ENCODE results near the gene PLK5. TPM values are rescaled to one million over a fixed set of nuclear protein-coding genes. Genes with fewer than 3 reads are reported as not detected.
"Not testable (repeated sequence)": the region's sequence is repeated elsewhere in the genome, so short reads cannot be mapped to it uniquely, and the experiment has no call there.

The PLK5 gene
- total RNA-seq, 1 donor: not detected

DNA sequence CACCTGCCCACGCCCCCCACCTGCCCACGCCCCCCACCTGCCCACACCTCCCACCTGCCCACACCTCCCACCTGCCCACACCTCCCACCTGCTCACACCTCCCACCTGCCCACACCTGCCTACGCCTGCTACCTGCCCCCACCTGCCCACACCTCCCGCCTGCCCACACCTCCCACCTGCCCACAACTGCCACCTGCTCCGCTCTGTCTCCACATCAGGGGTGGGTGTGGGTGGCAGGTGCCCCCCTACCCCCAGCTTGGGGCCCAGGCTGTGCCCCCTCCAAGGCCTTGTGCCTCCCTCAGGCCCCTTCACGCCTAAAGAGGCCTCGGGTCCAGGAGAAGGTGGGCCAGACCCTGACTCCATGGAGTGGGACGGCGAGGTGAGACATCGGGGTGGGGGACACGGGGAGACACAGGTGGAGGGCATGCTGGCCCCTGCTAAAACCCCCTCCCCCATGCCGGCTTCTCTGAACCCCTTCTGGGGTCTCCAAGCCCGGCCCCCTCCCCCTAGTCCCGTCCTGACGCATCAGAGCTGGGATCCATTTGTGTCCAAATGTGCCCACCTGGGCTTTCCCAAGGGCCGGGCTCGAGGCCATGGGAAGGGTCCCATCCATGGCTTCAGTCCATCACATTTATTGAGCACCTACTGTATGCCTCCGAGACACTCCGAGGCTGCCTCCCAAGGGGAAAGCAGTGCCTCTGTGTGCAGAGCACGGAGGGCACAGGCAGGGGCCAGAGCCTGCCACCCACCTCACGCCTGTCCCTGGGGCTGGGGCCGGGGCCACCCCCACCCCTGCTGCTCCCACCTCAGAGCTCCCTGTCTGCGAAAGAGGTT, 4.9 kb downstream of the PLK5 start:
- H3K4me3 ChIP-seq (ENCODE audit: low read depth, low read length): no peak overlapping the region
- DNase-seq (ENCODE audit: low read depth): no peak

DNA sequence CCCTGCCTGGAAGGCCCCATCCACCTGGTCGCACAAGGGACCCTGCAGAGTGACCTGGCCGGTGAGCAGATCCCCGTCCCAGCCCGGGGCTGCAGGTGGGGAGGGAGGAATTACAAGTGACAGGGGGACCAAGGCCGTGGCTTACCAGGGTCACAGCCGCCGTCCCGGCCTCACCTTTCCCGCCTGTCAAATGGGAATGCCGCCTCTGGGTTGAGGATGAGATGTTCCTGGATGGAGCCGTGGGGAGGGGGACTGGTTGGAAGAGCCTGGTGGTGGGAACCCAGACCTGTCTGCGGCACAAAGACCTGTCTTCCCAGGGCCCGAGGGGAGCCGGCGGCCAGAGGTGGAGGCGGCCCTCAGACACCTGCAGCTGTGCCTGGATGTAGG, 5.5 kb downstream of the PLK5 start:
- TF ChIP-seq, protein P1, sequence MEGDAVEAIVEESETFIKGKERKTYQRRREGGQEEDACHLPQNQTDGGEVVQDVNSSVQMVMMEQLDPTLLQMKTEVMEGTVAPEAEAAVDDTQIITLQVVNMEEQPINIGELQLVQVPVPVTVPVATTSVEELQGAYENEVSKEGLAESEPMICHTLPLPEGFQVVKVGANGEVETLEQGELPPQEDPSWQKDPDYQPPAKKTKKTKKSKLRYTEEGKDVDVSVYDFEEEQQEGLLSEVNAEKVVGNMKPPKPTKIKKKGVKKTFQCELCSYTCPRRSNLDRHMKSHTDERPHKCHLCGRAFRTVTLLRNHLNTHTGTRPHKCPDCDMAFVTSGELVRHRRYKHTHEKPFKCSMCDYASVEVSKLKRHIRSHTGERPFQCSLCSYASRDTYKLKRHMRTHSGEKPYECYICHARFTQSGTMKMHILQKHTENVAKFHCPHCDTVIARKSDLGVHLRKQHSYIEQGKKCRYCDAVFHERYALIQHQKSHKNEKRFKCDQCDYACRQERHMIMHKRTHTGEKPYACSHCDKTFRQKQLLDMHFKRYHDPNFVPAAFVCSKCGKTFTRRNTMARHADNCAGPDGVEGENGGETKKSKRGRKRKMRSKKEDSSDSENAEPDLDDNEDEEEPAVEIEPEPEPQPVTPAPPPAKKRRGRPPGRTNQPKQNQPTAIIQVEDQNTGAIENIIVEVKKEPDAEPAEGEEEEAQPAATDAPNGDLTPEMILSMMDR (IDR thresholded peaks at IDR 0.05; ENCODE audit: insufficient read depth, low read length): no peak
- DNase-seq (ENCODE audit: low read depth): no peak
- H3K4me3 ChIP-seq (ENCODE audit: low read depth, low read length): no peak overlapping the region

More for the DNA sequence above, 4.9 kb downstream of the PLK5 start:
- TF ChIP-seq, protein P1 (IDR thresholded peaks at IDR 0.05; ENCODE audit: insufficient read depth, low read length): no peak

DNA sequence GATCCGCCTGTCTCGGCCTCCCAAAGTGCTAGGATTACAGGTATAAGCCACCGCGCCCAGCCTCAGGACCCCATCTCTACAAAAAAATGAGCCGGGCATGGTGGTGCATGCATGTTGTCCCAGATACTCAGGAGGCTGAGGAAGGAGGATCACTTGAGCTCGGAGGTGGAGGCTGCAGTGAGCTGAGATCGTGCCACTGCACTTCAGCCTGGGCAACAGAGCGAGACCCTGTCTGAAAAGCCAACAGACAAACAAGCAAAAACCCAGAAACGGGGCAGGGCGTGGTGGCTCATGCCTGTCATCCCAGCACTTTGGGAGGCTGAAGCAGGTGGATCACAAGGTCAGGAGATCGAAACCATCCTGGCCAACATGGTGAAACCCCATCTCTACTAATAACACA, 7.0 kb downstream of the PLK5 start:
- H3K4me3 ChIP-seq (ENCODE audit: low read depth, low read length); DNase-seq (ENCODE audit: low read depth): not testable (repeated sequence)

DNA sequence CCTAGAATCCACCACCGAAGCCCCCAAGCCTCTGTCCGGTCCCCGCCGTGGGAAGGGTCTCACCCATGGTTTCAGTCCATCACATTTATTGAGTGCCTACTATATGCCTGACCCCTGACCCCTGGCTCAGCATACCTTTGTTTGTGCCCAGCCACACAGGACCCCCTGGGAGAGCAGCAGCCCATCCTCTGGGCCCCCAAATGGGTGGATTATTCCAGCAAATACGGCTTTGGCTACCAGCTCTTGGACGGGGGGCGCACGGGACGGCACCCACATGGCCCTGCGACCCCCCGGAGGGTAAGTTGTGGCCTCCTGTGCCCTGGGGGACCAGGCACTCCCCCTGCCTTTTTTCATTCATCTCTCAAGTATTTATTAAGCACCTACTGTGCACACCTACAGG, 7.7 kb downstream of the PLK5 start:
- DNase-seq (ENCODE audit: low read depth): no peak
- TF ChIP-seq, protein P1 (IDR thresholded peaks at IDR 0.05; ENCODE audit: insufficient read depth, low read length): no peak
- H3K4me3 ChIP-seq (ENCODE audit: low read depth, low read length): no peak overlapping the region

DNA sequence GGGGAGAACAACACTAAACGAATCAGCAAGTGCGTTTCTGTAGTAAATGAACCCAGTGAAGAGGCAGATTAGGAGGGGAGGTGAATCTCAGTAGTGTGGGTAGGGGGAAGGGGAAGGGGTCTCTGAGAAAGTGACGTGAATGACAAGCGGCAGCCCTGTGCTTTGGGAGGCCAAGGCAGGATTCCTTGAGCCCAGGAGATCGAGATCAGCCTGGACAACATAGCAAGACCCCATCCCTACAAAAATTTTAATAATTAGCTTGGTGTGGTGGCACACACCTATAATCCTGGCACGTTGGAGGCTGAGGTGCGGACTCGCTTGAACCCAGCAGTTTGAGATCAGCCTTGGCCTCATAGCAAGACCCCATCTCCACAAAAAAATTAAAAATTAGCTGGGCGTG, 8.1 kb downstream of the PLK5 start:
- TF ChIP-seq, protein P1 (IDR thresholded peaks at IDR 0.05; ENCODE audit: insufficient read depth, low read length): no peak
- no peak overlapping the region for H3K4me3 ChIP-seq (ENCODE audit: low read depth, low read length)
- no peak for DNase-seq (ENCODE audit: low read depth)

DNA sequence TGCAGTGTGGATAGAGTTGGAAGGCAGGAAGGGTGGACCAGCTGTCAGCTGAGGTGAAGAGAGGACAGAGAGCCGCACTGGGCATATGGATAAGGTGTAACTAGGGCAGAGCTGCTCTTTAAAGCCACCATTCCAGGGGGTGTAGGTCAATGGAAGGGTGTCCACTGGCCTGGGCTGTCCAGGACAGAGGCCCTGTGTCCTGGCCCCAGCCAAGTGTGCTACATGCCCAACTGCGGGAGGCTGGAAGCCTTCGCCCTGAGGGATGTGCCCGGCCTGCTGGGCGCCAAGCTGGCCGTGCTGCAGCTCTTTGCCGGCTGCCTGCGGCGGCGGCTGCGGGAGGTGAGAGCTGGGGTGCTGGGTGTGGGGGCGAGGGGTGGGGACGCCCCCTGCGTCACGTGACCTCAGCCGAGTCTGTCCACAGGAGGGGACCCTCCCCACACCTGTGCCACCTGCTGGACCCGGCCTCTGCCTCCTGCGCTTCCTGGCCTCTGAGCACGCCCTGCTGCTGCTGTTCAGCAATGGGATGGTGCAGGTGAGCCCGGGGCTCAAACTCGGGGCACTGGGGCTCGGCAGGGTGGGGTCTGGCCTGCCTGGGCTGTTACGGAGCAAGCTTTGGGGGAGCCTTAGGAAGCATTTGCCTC, 9.8 kb downstream of the PLK5 start:
- H3K4me3 ChIP-seq (ENCODE audit: low read depth, low read length): no peak overlapping the region
- TF ChIP-seq, protein P1 (IDR thresholded peaks at IDR 0.05; ENCODE audit: insufficient read depth, low read length): no peak
- no peak for DNase-seq (ENCODE audit: low read depth)

DNA sequence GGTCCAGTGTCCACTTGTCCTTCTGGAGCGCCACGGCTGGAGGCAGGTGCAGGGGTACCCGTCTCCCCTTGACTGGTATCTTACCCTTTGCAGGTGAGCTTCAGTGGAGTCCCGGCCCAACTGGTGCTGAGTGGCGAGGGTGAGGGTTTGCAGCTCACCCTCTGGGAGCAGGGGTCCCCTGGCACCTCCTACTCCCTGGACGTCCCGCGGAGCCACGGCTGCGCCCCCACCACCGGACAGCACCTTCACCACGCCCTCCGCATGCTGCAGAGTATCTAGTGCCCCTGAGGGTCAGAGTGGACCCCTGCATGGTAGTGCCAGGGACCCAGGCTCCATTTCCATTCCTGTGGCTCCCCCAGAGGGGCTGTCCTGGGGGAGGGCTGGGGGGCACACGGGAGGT, 11.1 kb downstream of the PLK5 start:
- no peak overlapping the region for H3K4me3 ChIP-seq (ENCODE audit: low read depth, low read length)
- no peak for DNase-seq (ENCODE audit: low read depth)
- TF ChIP-seq, protein P1 (IDR thresholded peaks at IDR 0.05; ENCODE audit: insufficient read depth, low read length): no peak

DNA sequence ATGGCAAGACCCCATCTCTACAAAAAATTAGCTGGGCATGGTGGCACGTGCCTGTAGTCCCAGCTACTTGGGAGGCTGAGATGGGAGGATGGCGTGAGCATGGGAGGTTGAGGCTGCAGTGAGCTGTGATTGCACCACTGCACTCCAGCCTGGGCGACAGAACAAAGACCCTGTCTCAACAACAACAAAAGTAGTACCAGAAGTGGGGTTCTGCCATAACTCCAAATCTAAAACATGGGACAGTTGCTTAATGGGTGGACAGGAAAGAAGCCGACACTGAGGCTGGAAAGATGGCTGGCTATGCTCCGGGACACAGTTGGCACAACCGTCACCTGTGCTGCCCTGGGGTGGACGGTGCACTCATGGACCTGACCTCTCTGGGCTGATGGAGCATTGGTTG, 11.8 kb downstream of the PLK5 start:
- H3K4me3 ChIP-seq (ENCODE audit: low read depth, low read length); DNase-seq (ENCODE audit: low read depth): not testable (repeated sequence)

All from fibroblast of the aortic adventitia (primary cell).